ENCODE measurements around the gene FBXO42. TPM values are rescaled to one million over a fixed set of nuclear protein-coding genes. Genes with fewer than 3 reads are reported as not detected.

Gene FBXO42
- total RNA-seq, 2 donors from 2014 or later: 17.6 to 20.0 TPM

- Mint-ChIP-seq H3K27ac (no peak overlapping the region), H3K4me3 (no peak overlapping the region), H3K36me3 (ENCODE audit: low read depth) (peaks cover 8% of the 10 kb centered on the region), H3K4me1 (peaks cover 2% of the 10 kb centered on the region), H3K27me3 (ENCODE audit: insufficient read depth) (no peaks in the 10 kb centered on the region), H3K9me3 (no peaks in the 10 kb centered on the region)
- Histone ChIP-seq H3K27me3 (ENCODE audit: control insufficient read depth, insufficient read depth, low read length, poor library complexity, severe bottlenecking) (no peaks in the 10 kb centered on the region), H3K4me1 (ENCODE audit: control insufficient read depth, insufficient read depth, low read length) (no peaks in the 10 kb centered on the region), H3K4me3 (ENCODE audit: low read length) (no peak overlapping the region), H3K9me3 (ENCODE audit: control insufficient read depth, low read length) (no peaks in the 10 kb centered on the region), H3K36me3 (ENCODE audit: control insufficient read depth, insufficient read depth, low read length) (peaks cover 19% of the 10 kb centered on the region), H3K27ac (ENCODE audit: low read depth, low read length) (no peak overlapping the region), H3K9ac (ENCODE audit: extremely low read depth, low read length, poor library complexity, severe bottlenecking) (no peak overlapping the region)
- no peak for TF ChIP-seq CTCF (conservative IDR thresholded peaks at IDR 0.05)
- DNase-seq: no peak
- WGBS, 2 experiments (ENCODE audit: insufficient coverage in 1 of 2, insufficient read length in 1 of 2): 83 to 84% methylated on average over 7 to 8 of the region's 8 CpGs
These were observed 107.5 kb downstream of the FBXO42 start for GRCh38 chr1:16244650-16245285.

- no peak overlapping the region for H3K4me3 ChIP-seq (ENCODE audit: low read length)
- Mint-ChIP-seq H3K4me3 (no peak overlapping the region), H3K9me3 (no peaks in the 10 kb centered on the region), H3K4me1 (peaks cover 2% of the 10 kb centered on the region), H3K36me3 (ENCODE audit: low read depth) (peaks cover 5% of the 10 kb centered on the region), H3K27ac (no peak overlapping the region), H3K27me3 (ENCODE audit: insufficient read depth) (no peaks in the 10 kb centered on the region)
- H3K27ac ChIP-seq (ENCODE audit: low read depth, low read length): no peak overlapping the region
- no peaks in the 10 kb centered on the region for H3K27me3 ChIP-seq (ENCODE audit: control insufficient read depth, insufficient read depth, low read length, poor library complexity, severe bottlenecking)
- peak; percentile 95 for DNase-seq
- 47 to 53% methylated on average over 6 to 8 of the region's 8 CpGs for WGBS, 2 experiments (ENCODE audit: insufficient coverage in 1 of 2, insufficient read length in 1 of 2)
- TF ChIP-seq CTCF (conservative IDR thresholded peaks at IDR 0.05): peak; percentile 88
- H3K4me1 ChIP-seq (ENCODE audit: control insufficient read depth, insufficient read depth, low read length): no peaks in the 10 kb centered on the region
- H3K36me3 ChIP-seq (ENCODE audit: control insufficient read depth, insufficient read depth, low read length): peaks cover 12% of the 10 kb centered on the region
- no peak overlapping the region for H3K9ac ChIP-seq (ENCODE audit: extremely low read depth, low read length, poor library complexity, severe bottlenecking)
- no peaks in the 10 kb centered on the region for H3K9me3 ChIP-seq (ENCODE audit: control insufficient read depth, low read length)
These were observed 108.2 kb downstream of the FBXO42 start for GRCh38 chr1:16243936-16244649.

- Mint-ChIP-seq H3K27ac (no peak overlapping the region), H3K9me3 (no peaks in the 10 kb centered on the region), H3K4me3 (no peak overlapping the region), H3K4me1 (peaks cover 2% of the 10 kb centered on the region), H3K27me3 (ENCODE audit: insufficient read depth) (no peaks in the 10 kb centered on the region), H3K36me3 (ENCODE audit: low read depth) (peaks cover 5% of the 10 kb centered on the region)
- Histone ChIP-seq H3K27me3 (ENCODE audit: control insufficient read depth, insufficient read depth, low read length, poor library complexity, severe bottlenecking) (no peaks in the 10 kb centered on the region), H3K4me3 (ENCODE audit: low read length) (no peak overlapping the region), H3K9me3 (ENCODE audit: control insufficient read depth, low read length) (no peaks in the 10 kb centered on the region), H3K9ac (ENCODE audit: extremely low read depth, low read length, poor library complexity, severe bottlenecking) (no peak overlapping the region), H3K27ac (ENCODE audit: low read depth, low read length) (no peak overlapping the region), H3K4me1 (ENCODE audit: control insufficient read depth, insufficient read depth, low read length) (no peaks in the 10 kb centered on the region), H3K36me3 (ENCODE audit: control insufficient read depth, insufficient read depth, low read length) (peaks cover 11% of the 10 kb centered on the region)
- no peak for DNase-seq
- WGBS, 2 experiments (ENCODE audit: insufficient coverage in 1 of 2, insufficient read length in 1 of 2): 89 to 95% methylated on average over 8 of the region's 8 CpGs
- TF ChIP-seq CTCF (conservative IDR thresholded peaks at IDR 0.05): no peak
These were observed 109.1 kb downstream of the FBXO42 start for GRCh38 chr1:16243215-16243610.
